Gastroesophageal sphincter (tissue), 4 donors: ENCODE results near the gene CHCHD6. TPM values are rescaled to one million over a fixed set of nuclear protein-coding genes. Genes with fewer than 3 reads are reported as not detected.

Source experiments
- ATAC-seq: fragments of 150-250 bp; one replicate; pipeline ENCODE4 v1.9.1; 2016; ENCODE audit warnings: mild to moderate bottlenecking, moderate library complexity
- H3K27ac ChIP-seq, 4 donors: fragments of 200-600 bp; sonication (generic) in 3 of 4; 1 replicate in 3 of 4; 2 replicates in 1 of 4; pipeline ENCODE4 v1.5.1; 2016 to 2019
- H3K27me3 ChIP-seq: fragments of 200-600 bp; sonication (generic); one replicate; pipeline ENCODE4 v1.5.1; 2019
- H3K36me3 ChIP-seq, 2 donors: fragments of 200-600 bp; sonication (generic); one replicate each; pipeline ENCODE4 v1.5.1; 2019; ENCODE audit warnings: control low read depth in 1 of 2
- H3K4me1 ChIP-seq, 3 donors: fragments of 200-600 bp; sonication (generic); 1 replicate in 2 of 3; 2 replicates in 1 of 3; pipeline ENCODE4 v1.5.1; 2016 to 2019; ENCODE audit warnings: control low read depth in 2 of 3
- H3K4me3 ChIP-seq, 2 donors: fragments of 200-600 bp; sonication (generic); one replicate each; pipeline ENCODE4 v1.5.1; 2019; ENCODE audit warnings: mild to moderate bottlenecking in 1 of 2, moderate library complexity in 1 of 2
- H3K9me3 ChIP-seq, 3 donors: fragments of 200-600 bp; sonication (generic); one replicate each; pipeline ENCODE4 v1.5.1; 2017 to 2019; ENCODE audit warnings: control low read depth in 2 of 3
- CTCF ChIP-seq, 4 experiments: fragments of 200-600 bp in 2 of 4; fragments of 450-650 bp in 2 of 4; sonication (generic) in 1 of 4; IDR thresholded peaks; one replicate each; pipeline ENCODE4 v1.5.1; 2017 to 2019; ENCODE audit warnings: antibody characterized with exemption in 4 of 4, mild to moderate bottlenecking in 2 of 4, moderate library complexity in 2 of 4
- EP300 ChIP-seq: sonication (generic); formaldehyde crosslinking; IDR thresholded peaks from one replicate; pipeline ENCODE4 v1.6.1; 2017; ENCODE audit warnings: antibody characterized with exemption, mild to moderate bottlenecking
- POLR2A ChIP-seq, 2 donors: fragments of 450-650 bp; IDR thresholded peaks; one replicate each; pipeline ENCODE4 v1.6.1; 2017; ENCODE audit warnings: antibody characterized with exemption in 2 of 2, mild to moderate bottlenecking in 2 of 2, moderate library complexity in 1 of 2
- POLR2AphosphoS5 ChIP-seq: sonication (generic); formaldehyde crosslinking; IDR thresholded peaks from one replicate; pipeline ENCODE4 v1.6.1; 2017; ENCODE audit warnings: antibody characterized with exemption
- WGBS, 2 donors: methylation state at CpG; one replicate each; pipeline ENCODE4 v1.1.5; 2018; ENCODE audit warnings: low coverage in 1 of 2; 5-methylcytosine and 5-hydroxymethylcytosine counted together
- total RNA-seq, 4 donors: library from RNA; depleted of rRNA; stranded (reverse); fragments of >200 nt; gene quantifications; one replicate each; pipeline ENCODE4 v1.1.0, GENCODE V29; 2016

The CHCHD6 gene
- total RNA-seq, 4 donors from 2014 or later = 8.5 to 37.2 (median 15.2) TPM

DNA sequence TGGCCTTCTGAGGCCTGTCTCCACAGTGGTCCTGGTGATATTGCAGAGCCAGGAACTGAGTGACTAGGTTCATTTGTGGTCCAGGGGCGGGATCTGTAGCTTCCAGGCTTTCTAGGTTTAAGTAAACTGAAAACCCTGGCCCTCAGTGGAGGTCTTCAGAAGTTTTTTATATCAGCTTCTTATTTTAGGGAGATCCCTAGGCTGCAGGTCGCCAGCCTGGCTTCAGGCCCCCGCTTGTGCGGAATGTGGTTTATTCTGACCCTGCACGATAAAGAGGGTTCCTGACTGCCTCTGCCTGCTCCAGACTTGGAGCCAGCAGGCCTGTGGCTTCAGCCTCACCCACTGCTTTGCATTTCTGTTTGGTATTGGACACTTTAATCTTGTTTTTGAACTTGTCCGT is 145.0 kb downstream of the CHCHD6 start:
- no peak for ATAC-seq
- Histone ChIP-seq H3K4me3 (no peak overlapping the region), H3K4me1 (peaks cover 0 to 14% (median 0%) of the 10 kb centered on the region in 3 donors), H3K27ac (no peak overlapping the region), H3K36me3 (no peaks in the 10 kb centered on the region), H3K27me3 (no peaks in the 10 kb centered on the region), H3K9me3 (no peaks in the 10 kb centered on the region)
- no peak for TF ChIP-seq CTCF (IDR thresholded peaks at IDR 0.05)
- TF ChIP-seq POLR2A (IDR thresholded peaks at IDR 0.05) = no peak
- TF ChIP-seq EP300 = no peak
- no peak for TF ChIP-seq POLR2AphosphoS5
- 80 to 94% methylated on average over 1 to 6 of the region's 6 CpGs for WGBS, 2 donors

DNA sequence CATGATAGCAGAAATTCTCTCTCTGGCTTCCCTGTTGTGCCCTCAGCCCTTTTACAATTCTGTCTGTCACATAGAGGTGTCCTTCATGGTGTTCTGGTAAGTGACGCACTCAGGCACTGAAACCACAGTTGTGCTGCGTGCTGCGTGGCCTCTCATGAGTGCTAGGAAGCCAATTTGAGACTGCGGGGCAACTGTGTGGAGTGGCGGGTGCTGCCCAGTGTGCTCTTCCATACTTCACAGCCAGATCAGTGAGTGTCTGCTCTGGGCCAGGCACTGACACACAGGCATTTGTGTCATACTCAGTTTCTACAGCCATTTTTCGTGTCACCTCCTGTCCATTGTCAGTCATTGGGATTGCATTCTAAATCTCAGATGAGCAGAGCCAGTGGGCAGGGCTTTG is 145.7 kb downstream of the CHCHD6 start:
- no peaks in the 10 kb centered on the region for H3K9me3 ChIP-seq
- no peak overlapping the region for H3K27ac ChIP-seq
- ATAC-seq = no peak
- no peaks in the 10 kb centered on the region for H3K36me3 ChIP-seq
- TF ChIP-seq POLR2A (IDR thresholded peaks at IDR 0.05) (no peak), EP300 (no peak), CTCF (IDR thresholded peaks at IDR 0.05) (no peak), POLR2AphosphoS5 (no peak)
- peaks cover 0 to 14% (median 0%) of the 10 kb centered on the region in 3 donors for H3K4me1 ChIP-seq
- WGBS, 2 donors = 100% methylated on average over 3 of the region's 6 CpGs; no CpG with 5 or more reads in 1 of the 2 donors
- no peaks in the 10 kb centered on the region for H3K27me3 ChIP-seq
- no peak overlapping the region for H3K4me3 ChIP-seq

DNA sequence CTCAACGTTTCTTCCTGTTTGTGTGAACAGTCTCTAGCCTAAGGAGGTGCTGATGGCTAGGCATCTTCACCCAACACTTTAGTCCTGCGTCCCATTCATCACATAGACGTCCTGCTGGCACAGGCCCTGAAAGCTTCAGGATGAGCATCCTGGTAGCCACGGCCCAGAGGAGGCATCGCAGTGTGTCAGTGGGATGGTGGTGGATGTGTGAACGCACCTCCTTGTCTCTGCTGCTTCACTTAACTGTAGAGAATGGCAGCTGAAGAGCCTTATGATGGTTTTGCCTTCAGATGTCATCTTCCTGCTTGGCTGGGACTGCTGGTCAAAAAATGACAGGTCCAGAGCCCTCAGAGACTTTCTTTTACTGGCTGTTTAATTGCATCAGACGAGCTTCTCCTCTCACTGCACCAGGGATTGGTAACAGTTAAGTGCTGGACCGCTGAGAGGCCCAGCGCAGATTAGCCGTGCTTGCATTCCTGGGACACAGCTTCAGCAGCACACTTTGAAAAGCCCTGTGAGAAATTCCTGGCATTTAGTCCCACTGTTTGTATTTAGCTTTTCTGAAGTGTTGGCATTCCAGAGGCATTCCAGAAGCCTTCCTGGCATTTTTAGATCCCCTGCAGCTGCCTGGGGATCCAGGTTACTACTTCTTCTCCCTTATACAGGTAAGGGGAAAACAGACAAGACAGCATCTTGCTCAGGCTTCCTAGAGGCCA is 146.5 kb downstream of the CHCHD6 start:
- Histone ChIP-seq H3K4me3 (no peak overlapping the region), H3K27me3 (no peaks in the 10 kb centered on the region), H3K4me1 (peaks cover 0 to 14% (median 0%) of the 10 kb centered on the region in 3 donors), H3K27ac (peak overlapping the region in 1 of 4 donors; percentile 50), H3K9me3 (no peaks in the 10 kb centered on the region), H3K36me3 (no peaks in the 10 kb centered on the region)
- TF ChIP-seq EP300 (no peak), POLR2A (IDR thresholded peaks at IDR 0.05) (no peak), CTCF (IDR thresholded peaks at IDR 0.05) (no peak), POLR2AphosphoS5 (no peak)
- 57 to 67% methylated on average over 5 to 6 of the region's 10 CpGs for whole genome bisulfite sequencing, 2 donors
- peak; percentile 73 for ATAC-seq

- Histone ChIP-seq H3K27ac (no peak overlapping the region), H3K4me3 (no peak overlapping the region), H3K36me3 (no peaks in the 10 kb centered on the region), H3K9me3 (no peaks in the 10 kb centered on the region), H3K4me1 (peaks cover 0 to 14% (median 0%) of the 10 kb centered on the region in 3 donors), H3K27me3 (no peaks in the 10 kb centered on the region)
- WGBS, 2 donors = 83 to 100% methylated on average over 2 to 4 of the region's 6 CpGs
- TF ChIP-seq POLR2AphosphoS5 = no peak
- no peak for TF ChIP-seq EP300
- TF ChIP-seq CTCF (IDR thresholded peaks at IDR 0.05) = no peak
- TF ChIP-seq POLR2A (IDR thresholded peaks at IDR 0.05) = no peak
- ATAC-seq = no peak
Measured at GRCh38 chr3:126851382-126851781, 147.3 kb downstream of the CHCHD6 start.

DNA sequence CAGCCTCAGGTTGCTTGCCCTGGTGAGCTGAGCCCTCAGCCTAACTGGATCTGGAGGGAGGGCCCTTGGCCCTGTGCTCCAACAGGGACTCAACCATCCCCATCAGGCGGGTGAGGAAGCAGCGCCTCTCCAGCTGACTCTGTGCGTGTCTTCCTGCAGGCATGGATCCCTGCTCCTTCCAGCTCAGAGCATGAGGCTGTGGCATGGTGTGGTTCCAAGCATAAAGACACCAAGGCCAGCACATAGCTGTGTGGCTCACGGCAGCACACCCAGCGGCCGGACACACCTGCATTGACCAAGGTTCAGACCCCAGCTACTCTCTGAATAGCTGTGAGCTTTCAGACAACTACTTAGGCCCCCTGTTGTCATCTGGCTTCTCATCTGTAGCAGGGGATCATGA is 147.9 kb downstream of the CHCHD6 start:
- H3K27ac ChIP-seq = no peak overlapping the region
- WGBS, 2 donors = no CpG with 5 or more reads among the region's 6 CpGs
- peaks cover 0 to 14% (median 0%) of the 10 kb centered on the region in 3 donors for H3K4me1 ChIP-seq
- no peak for ATAC-seq
- no peaks in the 10 kb centered on the region for H3K9me3 ChIP-seq
- H3K4me3 ChIP-seq = no peak overlapping the region
- no peaks in the 10 kb centered on the region for H3K27me3 ChIP-seq
- H3K36me3 ChIP-seq = no peaks in the 10 kb centered on the region
- TF ChIP-seq EP300 (no peak), POLR2A (IDR thresholded peaks at IDR 0.05) (no peak), POLR2AphosphoS5 (no peak), CTCF (IDR thresholded peaks at IDR 0.05) (no peak)
